HFFc6 (cell line): ENCODE data around the gene CTBP1. TPM values are rescaled to one million over a fixed set of nuclear protein-coding genes. Genes with fewer than 3 reads are reported as not detected.
A peak's percentile ranks its signal among the peaks of the same experiment; 100 is the strongest.

Experiments used
- DNase-seq: peaks from one replicate; pipeline ENCODE4 v3.0.0-alpha.2; 2018
- H3K27ac Mint-ChIP-seq: 2 replicates; pipeline ENCODE4 v1.8.0; 2020; ENCODE audit warnings: mild to moderate bottlenecking, mixed read lengths
- H3K27me3 Mint-ChIP-seq: 2 replicates; pipeline ENCODE4 v1.8.0; 2021; ENCODE audit warnings: mild to moderate bottlenecking, moderate library complexity, mixed read lengths; ENCODE audit not compliant: insufficient read depth
- H3K36me3 Mint-ChIP-seq: 2 replicates; pipeline ENCODE4 v1.8.0; 2021; ENCODE audit warnings: low read depth, mixed read lengths
- H3K4me1 Mint-ChIP-seq: 2 replicates; pipeline ENCODE4 v1.8.0; 2020; ENCODE audit warnings: low read depth, mixed read lengths
- H3K4me3 Mint-ChIP-seq: 2 replicates; pipeline ENCODE4 v1.8.0; 2020; ENCODE audit warnings: mild to moderate bottlenecking, moderate library complexity, mixed read lengths
- H3K9me3 Mint-ChIP-seq: 2 replicates; pipeline ENCODE4 v1.8.0; 2020; ENCODE audit warnings: mild to moderate bottlenecking, mixed read lengths
- CTCF ChIP-seq: fragments of 200-600 bp; sonication (generic); IDR thresholded peaks from 2 replicates; pipeline ENCODE4 v1.5.0; 2021; ENCODE audit warnings: antibody characterized with exemption, mild to moderate bottlenecking
- total RNA-seq, 6 experiments: library from RNA; stranded (reverse); fragmentation: NEBNext Ultra II Directional; extraction: Animal tissue kit (Norgen Biotek cat#: 25700); gene quantifications; 2 replicates in 1 of 6; 3 replicates in 5 of 6; pipeline ENCODE4 v1.2.3, GENCODE V29; 2021

Gene CTBP1
- total RNA-seq, 6 experiments from 2014 or later, result 109 to 126 (median 114) TPM

- Mint-ChIP-seq H3K4me1 (no peaks in the 10 kb centered on the region), H3K9me3 (no peaks in the 10 kb centered on the region), H3K4me3 (no peak overlapping the region), H3K27me3 (no peaks in the 10 kb centered on the region; the same call in 1 of the 2 replicates), H3K27ac (0 out of 2 replicates have a peak overlapping the region, but pooled peaks have one; percentile 43), H3K36me3 (peaks cover 29% of the 10 kb centered on the region)
- TF ChIP-seq CTCF, result no peak
- DNase-seq, result no peak
These were observed 30.0 kb downstream of the CTBP1 start for GRCh38 chr4:1218634-1219565.

- no peaks in the 10 kb centered on the region; the same call in 1 of the 2 replicates for H3K27me3 Mint-ChIP-seq
- no peak overlapping the region for H3K27ac Mint-ChIP-seq
- no peak for TF ChIP-seq CTCF
- no peak overlapping the region for H3K4me3 Mint-ChIP-seq
- DNase-seq, result no peak
- no peaks in the 10 kb centered on the region for H3K4me1 Mint-ChIP-seq
- peaks cover 28% of the 10 kb centered on the region for H3K36me3 Mint-ChIP-seq
- H3K9me3 Mint-ChIP-seq, result no peaks in the 10 kb centered on the region
These were observed 31.6 kb downstream of the CTBP1 start for GRCh38 chr4:1217366-1217765.

- 0 out of 2 replicates have a peak, but pooled peaks have one; percentile 7 for TF ChIP-seq CTCF
- no peaks in the 10 kb centered on the region; the same call in 1 of the 2 replicates for H3K27me3 Mint-ChIP-seq
These were observed 32.0 kb downstream of the CTBP1 start for GRCh38 chr4:1216869-1217294.

GRCh38 chr4:1216076-1216614, 32.8 kb downstream of the CTBP1 start:
- H3K4me3 Mint-ChIP-seq, result no peak overlapping the region
- TF ChIP-seq CTCF, result no peak
- H3K27ac Mint-ChIP-seq, result no peak overlapping the region
- peaks cover 30% of the 10 kb centered on the region for H3K36me3 Mint-ChIP-seq
- no peaks in the 10 kb centered on the region for H3K4me1 Mint-ChIP-seq
- H3K27me3 Mint-ChIP-seq, result no peaks in the 10 kb centered on the region; the same call in 1 of the 2 replicates
- no peaks in the 10 kb centered on the region for H3K9me3 Mint-ChIP-seq
- DNase-seq, result no peak

More at GRCh38 chr4:1216869-1217294, 32.0 kb downstream of the CTBP1 start:
- Mint-ChIP-seq H3K4me1 (no peaks in the 10 kb centered on the region), H3K27ac (no peak overlapping the region), H3K4me3 (no peak overlapping the region), H3K36me3 (peaks cover 28% of the 10 kb centered on the region), H3K9me3 (no peaks in the 10 kb centered on the region)
- DNase-seq, result no peak

GRCh38 chr4:1215141-1216075, 33.5 kb downstream of the CTBP1 start:
- Mint-ChIP-seq H3K36me3 (peaks cover 25% of the 10 kb centered on the region), H3K27ac (no peak overlapping the region), H3K9me3 (no peaks in the 10 kb centered on the region), H3K27me3 (no peaks in the 10 kb centered on the region; the same call in 1 of the 2 replicates), H3K4me1 (no peaks in the 10 kb centered on the region), H3K4me3 (no peak overlapping the region)
- no peak for DNase-seq
- TF ChIP-seq CTCF, result no peak
